Stimulated activated CD4-positive, alpha-beta T cell treated with anti-CD3 and anti-CD28 coated beads, TNF-alpha, amount 100 ng/mL, for 48 hours (primary cell): Measurements from ENCODE around the gene MPRIP.

Experiments used
- DNase-seq, 3 donors: peaks; one replicate each; pipeline ENCODE4 v3.0.0-alpha.2; 2020; ENCODE audit warnings: low read depth in 3 of 3

Gene MPRIP

DNA sequence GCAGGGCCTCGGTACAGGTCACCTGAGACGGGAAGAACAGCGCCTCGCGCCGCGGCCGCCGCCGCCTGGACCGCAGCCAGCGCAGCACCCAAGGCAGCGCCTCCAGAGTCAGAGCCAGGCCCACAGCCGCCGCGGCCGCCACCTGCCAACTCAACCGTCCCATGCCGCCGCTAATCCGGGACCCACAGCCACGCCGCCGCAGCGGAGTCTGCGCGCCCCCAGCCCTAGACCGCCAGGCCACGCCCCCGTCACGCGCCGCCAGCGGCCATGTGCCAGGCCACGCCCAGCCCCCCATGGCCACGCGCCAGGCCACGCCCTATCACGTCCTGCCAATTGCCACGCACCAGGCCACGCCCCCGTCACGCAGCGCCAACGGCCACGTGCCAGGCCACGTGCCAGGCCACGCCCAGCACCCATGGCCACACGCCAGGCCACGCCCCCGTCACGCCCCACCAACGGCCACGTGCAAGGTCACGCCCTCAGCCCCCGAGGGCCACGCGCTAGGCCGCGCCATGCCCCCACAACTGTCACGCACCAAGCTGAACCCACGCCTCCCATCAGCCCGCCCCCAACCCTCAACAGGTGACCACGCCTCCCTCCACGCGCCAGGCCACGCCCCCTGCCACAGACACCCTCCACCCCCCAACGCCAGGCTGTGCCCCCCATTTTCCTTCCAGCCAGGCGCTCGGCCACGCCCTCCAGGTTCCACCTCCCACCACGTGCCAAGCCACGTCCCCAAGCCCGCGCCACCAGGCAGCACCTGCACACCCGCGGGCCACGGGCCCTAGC lies 164.1 kb downstream of the MPRIP start, which contains the start of gene PLD6:
PLD6 (minus strand) TSS at position 210 of the 789 bp plus-strand sequence; CDS start at position 163, 47 bp downstream.
- peak; percentile 88 to 90 (median 89) for DNase-seq

DNA sequence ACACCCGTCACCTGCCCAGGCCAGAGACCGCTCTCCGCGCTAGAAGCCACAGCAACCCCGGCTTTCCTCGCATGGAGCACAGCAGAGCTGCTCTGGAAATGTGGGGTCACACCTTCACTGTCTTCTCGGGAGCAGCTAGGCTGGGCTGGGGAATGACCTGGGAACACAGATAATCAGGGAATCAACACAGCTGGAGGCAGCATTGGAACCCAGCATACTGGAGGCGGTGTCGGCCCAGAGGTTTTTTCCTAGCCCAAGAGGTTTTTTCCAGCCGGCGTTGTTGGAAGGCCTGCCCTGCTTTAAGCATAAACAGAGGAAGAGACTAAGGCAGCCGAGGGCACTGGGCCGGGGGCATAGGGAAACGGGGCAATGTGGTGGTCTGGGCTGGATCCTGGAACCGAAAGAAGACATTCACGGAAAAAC lies 164.7 kb downstream of the MPRIP start:
- DNase-seq = no peak

DNA sequence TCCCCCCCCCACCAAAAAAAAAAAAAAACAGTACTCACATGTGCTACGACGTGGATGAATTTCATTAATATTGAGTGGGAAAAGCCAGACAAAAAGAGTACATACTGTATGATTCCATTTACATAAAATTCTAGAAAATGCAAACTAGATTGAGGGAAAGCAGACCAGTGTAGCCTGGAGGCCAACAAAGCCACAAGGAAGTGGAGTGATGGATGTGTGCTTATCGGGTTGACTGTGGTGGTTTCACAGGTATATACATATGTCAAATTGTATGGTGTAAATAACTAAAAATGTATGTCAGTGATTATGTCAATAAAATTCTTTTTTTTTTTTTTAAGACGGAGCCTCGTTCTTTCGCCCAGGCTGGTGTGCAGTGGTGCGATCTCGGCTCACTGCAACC lies 165.7 kb downstream of the MPRIP start:
- no peak for DNase-seq

DNA sequence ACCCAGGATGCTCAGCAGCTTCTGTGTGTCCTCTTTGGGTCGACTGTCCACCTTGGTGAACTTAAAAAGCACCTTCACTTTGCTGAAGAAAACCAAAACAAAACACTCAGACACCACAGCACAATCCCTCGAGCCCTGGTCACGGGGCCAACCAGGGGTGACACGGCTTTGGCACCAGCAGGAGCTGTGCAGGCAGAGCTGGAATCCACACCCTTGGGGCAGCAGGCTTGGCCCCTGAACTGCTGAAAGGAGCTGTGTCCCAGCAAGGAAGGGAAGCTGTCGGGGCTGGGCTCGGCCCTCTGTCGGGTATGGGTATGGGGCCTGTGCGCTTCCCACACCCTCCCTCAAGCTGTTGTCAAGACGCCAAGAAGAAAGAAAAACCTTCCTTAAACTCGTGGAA lies 171.5 kb downstream of the MPRIP start:
- DNase-seq = no peak

DNA sequence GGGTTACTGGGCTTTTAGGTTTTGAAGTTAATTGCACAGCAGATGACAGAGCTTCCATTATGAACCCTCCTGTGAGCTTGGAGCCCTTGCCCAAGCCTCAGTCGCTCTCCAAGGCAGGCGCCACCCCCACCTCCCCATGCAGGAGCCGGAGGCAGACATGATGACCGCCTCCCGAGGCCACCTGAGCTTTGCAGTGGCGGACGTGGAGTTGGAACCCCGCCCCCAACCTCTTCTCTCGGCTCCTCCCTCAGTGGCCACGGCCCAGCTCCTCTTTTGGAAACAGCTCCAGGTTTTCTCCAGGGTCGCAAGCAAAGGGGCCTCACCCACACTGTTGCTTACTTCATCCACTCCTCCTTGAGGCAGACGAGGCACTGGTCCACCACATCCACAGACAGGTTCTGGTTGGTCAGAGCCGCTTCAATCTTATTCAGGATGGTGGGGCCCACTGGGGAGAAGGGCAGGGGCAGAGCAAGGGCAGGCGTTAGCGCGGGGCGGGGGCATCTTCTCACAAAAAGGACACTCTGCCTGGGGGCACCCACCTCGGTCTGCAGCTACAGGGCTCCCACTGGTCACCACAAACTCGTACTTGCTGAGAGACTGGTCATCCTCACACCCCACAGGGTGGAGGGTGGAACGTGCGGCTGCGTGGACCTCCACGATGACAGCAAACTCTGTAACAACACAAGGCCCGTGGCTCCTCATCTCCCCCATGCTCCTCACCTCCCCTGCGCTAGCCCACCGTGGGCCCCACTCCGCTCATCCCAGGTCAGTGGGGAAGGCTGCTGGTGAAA lies 172.6 kb downstream of the MPRIP start:
- DNase-seq = no peak

DNA sequence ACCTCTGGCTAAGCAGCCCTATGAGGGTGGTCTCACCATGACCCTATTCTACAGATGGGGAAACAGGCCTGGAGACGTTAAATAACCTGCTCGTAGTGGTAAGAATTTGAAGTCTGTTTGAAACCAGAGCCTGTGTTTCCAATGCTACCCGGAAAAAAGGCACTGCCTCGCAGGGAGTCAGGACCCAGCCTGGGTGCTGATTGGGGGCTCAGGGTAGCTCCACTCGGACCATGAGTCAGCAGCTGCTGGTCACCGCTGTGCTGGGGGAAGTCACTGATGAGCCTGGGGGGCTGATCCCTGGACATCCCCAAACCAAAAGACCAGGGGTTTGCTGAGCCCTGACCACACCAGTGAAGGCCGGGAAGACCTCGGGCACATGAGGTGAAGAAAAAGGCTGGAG lies 173.3 kb downstream of the MPRIP start:
- no peak for DNase-seq

DNA sequence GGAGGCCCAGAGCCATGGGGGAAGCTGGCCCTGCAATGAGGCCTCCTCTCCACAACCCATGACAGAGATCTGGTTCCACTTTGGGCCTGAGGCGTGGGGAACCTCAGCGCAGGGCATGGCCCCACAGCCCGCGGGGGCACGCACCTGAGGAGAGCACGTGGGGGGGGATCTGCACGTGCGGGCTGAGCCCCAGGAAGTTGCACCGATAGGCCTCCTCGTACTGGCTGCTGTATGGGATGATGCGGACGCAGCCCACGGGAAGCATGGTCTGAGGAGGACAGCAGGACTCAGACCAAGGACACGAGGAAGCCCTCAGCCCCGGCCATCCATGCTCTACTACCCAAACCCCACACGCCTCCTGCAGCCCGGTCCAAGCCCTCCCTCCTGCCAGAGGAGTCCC lies 174.0 kb downstream of the MPRIP start:
- DNase-seq = no peak

DNA sequence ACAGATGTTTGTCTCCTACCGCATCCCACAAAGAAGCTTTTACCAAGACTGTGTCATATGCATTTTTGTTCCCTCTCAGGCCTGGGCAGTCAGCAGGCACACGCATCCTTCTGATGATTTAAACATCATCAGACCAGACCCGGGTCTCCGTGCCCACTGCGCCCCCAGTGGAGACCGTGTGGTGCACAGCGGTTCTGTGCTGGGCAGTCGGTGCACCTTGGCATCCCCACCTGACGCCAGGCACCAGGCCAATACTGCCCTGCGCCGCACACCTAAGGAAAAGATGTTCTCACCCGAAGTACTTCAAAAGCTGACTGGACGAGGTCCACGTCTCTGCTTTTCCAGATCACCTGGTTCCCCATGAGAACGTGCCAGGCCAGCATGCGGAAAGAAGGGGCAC lies 174.5 kb downstream of the MPRIP start:
- DNase-seq = no peak

DNA sequence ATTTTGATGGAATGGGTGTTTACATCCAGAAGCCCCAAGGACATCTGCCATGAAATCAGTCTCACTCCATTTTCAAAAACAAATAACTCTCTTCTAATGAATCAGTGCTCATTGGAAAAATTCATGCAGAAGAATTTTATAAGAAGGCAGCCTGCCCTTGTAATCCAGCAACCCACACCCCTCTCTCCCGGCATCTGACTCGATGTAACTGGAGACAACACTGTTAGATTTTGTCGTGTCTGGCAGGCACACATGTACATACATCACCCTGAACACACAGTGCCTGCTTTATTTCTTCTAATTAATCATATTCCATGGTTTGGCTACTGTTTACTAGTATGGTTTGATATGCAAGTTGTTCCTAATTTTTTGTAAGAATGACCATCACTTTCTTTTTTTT lies 175.7 kb downstream of the MPRIP start:
- no peak for DNase-seq

DNA sequence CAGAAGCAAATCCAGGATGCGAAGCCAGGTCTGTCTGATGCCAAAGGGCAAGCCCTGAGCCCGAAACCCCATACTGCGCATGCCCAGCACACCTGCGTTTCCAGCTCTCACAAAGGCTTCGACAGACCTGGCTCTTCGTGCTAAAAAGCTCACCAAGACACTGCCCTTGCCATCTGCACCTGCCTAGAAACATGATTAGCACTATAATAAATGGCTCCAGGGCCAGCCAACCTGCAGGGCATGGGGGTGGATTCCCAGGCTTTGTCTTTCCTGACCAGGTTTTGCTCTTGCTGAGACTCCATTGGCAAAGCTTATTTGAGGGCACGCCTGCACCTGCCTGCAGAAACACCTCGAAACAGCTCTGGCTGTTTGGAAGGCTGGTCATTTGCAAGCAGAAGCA lies 178.3 kb downstream of the MPRIP start:
- DNase-seq = no peak

DNA sequence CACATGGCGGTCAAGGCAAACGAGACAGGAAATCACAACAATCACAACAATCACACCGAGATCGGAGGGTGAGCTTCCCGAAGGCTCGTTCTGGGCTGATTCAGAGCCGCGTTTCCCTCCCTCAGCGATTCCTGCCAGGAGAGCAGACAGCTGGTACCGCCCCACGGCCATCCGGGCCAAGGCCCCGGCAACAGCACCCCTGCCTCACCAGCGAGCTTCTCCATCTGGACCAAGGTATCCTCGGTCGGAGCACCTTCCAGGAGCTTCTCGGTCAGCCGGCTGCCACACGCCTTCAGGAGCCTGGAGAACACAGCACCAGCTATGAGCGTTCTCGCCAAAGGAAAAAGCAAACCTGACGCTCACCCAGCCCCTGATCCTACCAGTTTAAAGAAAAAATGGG lies 179.1 kb downstream of the MPRIP start:
- no peak for DNase-seq

DNA sequence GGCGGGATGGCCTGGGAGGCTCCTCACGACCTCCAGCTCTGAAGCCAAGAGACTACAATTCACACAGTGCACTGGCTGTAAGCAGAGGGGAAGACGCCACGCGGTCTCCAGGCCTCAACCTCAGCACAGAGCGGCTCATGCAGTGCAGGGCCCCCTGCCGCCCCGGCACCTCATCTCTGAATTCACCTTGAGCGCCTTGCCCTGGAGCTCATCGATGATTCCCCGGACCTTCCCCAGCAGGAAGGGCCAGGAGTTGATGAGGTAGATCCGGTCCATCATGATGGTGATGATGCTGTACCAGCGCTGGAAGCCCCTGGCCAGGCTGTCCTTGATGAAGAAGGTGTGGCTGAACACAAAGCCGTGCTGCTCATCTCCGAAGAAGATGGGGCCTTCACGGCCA lies 181.5 kb downstream of the MPRIP start:
- no peak for DNase-seq

DNA sequence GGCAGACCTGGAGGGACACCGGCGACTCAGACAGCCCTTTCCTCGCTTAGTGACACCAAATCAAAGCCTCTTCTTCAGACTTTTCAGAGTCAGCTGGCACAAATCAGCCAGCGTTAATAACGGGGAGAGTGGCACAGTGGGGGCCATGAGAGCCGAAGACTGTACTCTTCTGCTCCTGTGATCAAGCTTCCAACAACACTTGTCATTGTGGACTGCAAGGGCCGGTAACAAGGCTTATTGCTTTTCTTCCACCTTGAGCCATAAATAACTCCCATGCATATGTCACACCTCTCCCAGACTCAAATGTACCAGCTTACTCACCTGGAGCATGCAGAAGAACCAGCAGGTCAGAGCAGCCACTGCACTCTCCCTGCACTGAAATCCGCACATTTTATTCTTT lies 181.9 kb downstream of the MPRIP start:
- DNase-seq = no peak

DNA sequence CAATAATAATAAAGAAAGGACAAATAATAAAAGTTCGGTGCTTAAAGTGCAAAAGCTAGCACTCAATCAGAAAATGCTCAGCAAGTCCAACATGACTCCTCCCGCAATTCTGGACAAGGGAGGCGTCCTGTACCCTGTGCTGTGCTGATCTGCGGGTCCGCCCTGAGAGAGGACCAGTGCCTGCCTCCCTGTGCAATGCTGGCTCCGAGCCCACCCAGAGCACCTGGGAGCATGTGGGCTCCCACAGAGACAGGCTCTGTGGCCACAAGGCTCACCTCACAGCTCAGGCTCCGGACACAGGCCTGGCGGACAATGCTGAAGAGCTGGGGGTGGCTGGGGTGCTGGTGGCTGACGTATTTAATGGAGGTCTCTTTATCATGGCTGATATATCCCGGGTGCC lies 183.6 kb downstream of the MPRIP start:
- no peak for DNase-seq

DNA sequence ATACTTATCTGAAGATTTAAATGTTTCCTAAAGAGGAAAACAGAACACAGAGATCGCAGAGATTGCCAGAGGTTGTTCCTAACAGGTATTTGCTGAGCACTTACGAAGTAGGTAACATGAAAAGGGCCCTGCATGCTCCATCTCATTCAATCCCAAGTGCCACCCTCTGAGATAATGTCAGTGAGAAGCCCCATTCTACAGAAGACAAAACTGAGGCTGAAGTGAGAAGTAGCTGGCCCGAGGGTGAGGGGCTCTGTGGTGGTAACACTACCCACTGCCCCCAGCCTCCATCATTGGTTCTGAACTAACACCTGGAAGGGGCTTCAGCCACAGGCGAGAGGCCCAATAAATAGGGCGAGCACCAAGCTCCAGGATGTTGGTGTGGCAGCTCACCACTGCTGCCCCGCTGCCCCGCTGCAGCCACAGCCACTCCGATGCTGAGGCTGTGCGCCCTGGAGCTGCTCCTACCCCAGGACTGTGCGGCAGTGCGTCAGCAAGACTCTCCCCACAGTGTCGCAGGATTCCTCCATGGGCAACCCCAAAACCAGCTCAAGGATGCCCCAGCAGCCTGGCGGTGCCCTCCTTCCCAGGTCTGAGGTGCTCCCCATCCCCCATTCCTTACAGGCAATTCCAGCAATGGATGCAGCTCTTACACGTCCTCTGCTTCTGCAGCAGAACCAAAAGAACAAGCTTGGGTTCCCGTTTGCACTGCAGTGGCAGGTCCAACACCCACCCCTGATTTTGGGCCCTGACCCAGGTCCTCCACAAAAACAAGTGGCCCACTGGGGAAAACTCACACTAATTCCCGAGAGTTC lies 184.4 kb downstream of the MPRIP start:
- DNase-seq = no peak

DNA sequence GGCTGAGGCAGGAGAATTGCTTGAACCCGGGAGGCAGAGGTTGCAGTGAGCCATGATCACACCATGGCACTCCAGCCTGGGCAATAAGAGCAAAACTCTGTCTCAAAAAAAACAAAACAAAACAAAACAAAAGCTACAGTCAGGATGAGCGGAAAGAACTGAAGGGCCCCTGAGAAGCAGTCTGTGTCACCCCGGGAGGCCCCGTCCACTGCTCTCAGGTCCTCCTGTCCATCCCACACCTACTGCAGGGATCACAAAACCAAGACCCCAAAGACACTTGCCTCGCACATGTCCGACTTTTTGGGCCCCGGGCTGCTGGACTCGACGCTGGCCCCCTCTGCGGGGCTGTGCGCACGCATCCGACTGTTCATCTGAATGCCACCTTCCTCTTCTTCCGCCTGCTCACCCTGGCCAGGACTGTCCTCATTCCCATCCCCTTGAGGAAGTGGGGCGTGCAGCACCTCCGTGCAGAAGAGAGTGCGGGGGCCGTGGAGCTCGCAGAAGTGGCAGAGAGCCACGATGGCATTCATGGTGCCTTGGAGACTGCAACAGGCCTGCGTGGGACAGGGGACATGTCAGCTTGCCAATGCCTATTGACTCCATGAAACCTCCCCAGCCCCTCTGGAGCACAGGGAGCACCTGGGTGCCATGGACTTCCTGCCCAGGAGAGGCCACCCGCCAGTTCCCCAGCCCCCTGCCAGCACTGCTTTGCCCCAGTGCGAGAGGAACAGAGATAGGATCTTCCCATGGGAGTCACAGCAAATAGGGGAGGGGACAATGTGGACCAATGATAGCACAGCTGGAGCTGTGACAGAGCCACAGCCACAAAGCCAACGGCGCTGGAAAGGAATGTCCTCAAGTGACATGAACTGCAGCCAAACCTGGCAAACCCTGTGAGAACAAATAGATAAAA lies 185.6 kb downstream of the MPRIP start:
- no peak for DNase-seq

DNA sequence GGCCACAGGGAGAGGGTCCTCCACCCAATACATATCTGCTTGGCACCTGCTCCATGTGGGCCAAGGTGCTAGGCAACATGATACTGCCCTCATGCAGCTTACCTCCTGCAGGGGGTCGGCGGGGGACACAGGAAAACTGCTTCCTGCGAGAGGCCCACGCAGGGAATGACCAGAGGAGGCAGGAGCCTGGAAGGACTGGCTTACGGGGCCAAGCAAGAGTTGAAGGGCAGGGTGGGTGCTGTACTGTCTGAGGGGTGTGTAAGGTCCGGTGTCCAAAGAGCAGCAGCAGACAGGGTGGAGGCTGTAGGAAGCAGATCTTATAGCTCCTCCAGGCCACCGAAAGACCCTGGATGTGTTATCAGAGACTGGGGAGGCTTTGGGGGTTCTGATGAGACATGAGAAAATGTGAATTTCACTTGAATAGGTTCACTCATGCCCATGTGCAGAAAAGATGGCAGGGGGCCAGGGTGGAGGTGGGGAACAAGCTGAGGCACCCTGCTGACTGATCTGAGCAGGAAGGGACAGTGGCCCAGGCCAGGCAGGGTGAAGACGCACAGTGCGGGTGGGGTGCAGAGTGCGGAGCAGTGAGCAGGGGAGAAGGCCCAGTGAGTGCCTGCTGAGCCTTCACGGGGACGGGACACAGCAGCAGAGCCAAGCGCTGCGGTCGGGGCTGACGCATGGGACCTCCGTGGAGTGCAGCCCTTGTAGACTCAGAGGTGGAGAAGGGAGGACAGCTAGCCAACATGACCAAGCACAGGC lies 186.4 kb downstream of the MPRIP start:
- DNase-seq = no peak

DNA sequence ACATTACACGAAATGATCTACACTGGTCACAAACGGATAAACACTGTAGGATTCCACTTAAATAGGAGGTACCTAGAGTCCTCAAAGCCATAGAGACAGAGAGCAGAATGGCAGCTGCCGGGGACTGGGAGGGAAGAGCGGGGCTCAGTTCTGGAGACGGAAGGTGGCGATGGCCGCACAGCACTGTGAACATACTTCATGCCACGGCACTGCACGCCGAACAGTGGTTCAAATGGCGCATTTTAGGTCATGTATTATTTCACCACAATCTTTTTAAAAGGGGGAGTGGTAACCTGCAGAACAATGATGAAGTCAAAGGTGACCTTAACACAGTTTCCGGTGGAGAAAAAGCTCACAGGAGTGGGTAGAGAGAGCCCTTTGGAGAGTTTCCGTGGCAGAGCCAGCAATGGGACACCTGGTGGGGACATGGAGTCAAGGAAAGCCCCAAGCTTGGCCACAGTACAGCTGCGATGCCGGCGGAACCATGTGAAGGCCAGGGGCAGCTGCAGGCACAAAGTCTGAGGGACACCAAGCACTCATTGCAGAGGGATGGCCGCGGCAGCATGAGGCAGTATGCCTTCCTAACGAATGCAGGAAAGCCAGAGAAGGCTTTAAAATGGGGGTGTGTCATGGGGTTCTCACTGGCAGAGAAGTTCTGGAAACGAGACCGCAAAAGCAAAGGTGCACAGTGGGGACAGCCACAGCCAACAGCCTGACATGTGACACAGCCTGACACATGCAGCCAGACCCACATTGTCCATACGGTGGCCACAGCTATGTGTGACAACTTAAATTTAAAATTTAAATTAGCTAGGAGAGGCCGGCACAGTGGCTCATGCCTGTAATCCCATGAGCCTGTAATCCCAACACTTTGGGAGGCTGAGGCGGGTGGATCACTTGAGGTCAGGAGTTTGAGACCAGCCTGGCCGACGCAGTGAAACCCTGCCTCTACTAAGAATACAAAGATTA lies 187.4 kb downstream of the MPRIP start:
- DNase-seq = no peak

DNA sequence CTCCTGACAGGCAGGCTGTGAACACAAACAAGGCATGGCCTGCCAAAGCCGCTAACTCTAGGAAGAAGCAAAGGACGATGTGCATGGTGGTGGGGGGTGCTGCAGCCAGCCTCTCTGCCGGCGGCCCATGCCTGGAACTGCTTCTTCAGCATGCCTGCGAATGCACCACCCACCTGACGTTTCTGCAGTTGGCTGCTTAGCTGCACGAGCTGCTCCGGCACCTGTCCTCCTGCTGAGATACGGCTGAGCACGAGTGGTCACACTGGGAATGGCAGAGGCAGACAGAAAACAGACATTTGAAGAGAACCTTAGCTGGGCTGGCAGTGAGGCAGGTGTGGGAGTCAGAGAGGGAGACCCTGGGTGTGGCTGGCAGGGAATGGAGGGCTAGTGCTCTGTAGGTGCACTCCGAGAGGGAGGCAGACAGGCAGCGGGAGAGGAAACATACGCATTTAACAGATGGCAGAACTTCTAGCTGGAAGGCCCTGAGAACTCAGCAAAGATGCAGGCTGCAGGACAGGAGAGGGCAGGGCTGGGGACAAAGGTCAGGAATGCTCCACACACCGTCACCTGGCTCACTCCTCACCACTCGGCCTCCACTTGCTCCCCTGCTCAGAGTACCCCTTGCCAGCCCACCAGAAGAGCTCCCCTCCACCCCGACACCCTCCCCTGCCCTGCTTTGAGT lies 189.5 kb downstream of the MPRIP start:
- DNase-seq = no peak
